K562 (cell line): ENCODE results near the gene DPEP1. TPM values are rescaled to one million over a fixed set of nuclear protein-coding genes. Genes with fewer than 3 reads are reported as not detected.

Source experiments
- BACH1 ChIP-seq: fragments of 200-800 bp; sonication (Bioruptor generic); IDR thresholded peaks from 2 replicates; pipeline ENCODE4 v1.6.1; 2016; ENCODE audit warnings: missing genetic modification characterization, missing compliant biosample characterization
- CBFA2T2 ChIP-seq: fragments of 450-650 bp; conservative IDR thresholded peaks from 2 replicates; pipeline ENCODE4 v1.6.1; 2017; ENCODE audit warnings: mild to moderate bottlenecking
- CBFA2T3 ChIP-seq: fragments of 450-650 bp; IDR thresholded peaks from 2 replicates; pipeline ENCODE4 v1.6.1; 2017
- CHD2 ChIP-seq: IDR thresholded peaks from 2 replicates; pipeline ENCODE4 v1.6.1; 2011; ENCODE audit warnings: low read depth, low read length
- CSDE1 ChIP-seq, 2 experiments: fragments of 450-650 bp; IDR thresholded peaks; 2 replicates each; pipeline ENCODE4 v1.6.1; 2016; ENCODE audit warnings: mild to moderate bottlenecking in 1 of 2
- ETV1 ChIP-seq: fragments of 450-650 bp; conservative IDR thresholded peaks from 2 replicates; pipeline ENCODE4 v1.6.1; 2016; ENCODE audit warnings: missing genetic modification characterization, control low read depth, low read depth, missing compliant biosample characterization
- MAX ChIP-seq: sonication (generic); formaldehyde crosslinking; IDR thresholded peaks from 2 replicates; pipeline ENCODE4 v1.9.0; 2022; ENCODE audit warnings: mild to moderate bottlenecking, missing genetic modification reagents
- NFATC3 ChIP-seq: fragments of 450-650 bp; IDR thresholded peaks from 2 replicates; pipeline ENCODE4 v1.6.1; 2017; ENCODE audit warnings: mild to moderate bottlenecking
- PTTG1 ChIP-seq: fragments of 450-650 bp; IDR thresholded peaks from 2 replicates; pipeline ENCODE4 v1.6.1; 2016; ENCODE audit warnings: low read depth, mild to moderate bottlenecking, missing genetic modification characterization, missing compliant biosample characterization
- RBFOX2 ChIP-seq: fragments of 200-400 bp; formaldehyde crosslinking; IDR thresholded peaks from 2 replicates; pipeline ENCODE4 v1.6.1; 2017; ENCODE audit warnings: low read depth, mild to moderate bottlenecking, low read length, moderate library complexity
- SAFB ChIP-seq: fragments of 200-400 bp; formaldehyde crosslinking; IDR thresholded peaks from 2 replicates; pipeline ENCODE4 v1.6.1; 2017; ENCODE audit warnings: low read depth, low read length, borderline replicate concordance
- ZBTB33 ChIP-seq: sonication (generic); formaldehyde crosslinking; IDR thresholded peaks from 2 replicates; pipeline ENCODE4 v1.8.1; 2023; ENCODE audit warnings: mild to moderate bottlenecking, missing genetic modification reagents
- ZBTB40 ChIP-seq, 2 experiments: fragments of 450-650 bp in 1 of 2; sonication (generic) in 1 of 2; formaldehyde crosslinking in 1 of 2; IDR thresholded peaks; 2 replicates each; pipeline versions ENCODE4 v1.7.1 to v1.9.0; 2016 to 2022; ENCODE audit warnings: inconsistent platforms in 1 of 2, mild to moderate bottlenecking in 1 of 2, missing genetic modification reagents in 1 of 2
- ZBTB7A ChIP-seq: IDR thresholded peaks from 2 replicates; pipeline ENCODE4 v1.6.1; 2011; ENCODE audit warnings: low read depth, mild to moderate bottlenecking, low read length, moderate library complexity, borderline replicate concordance; ENCODE audit not compliant: control insufficient read depth
- ZNF41 ChIP-seq: fragments of 250-450 bp; sonication (Bioruptor Pico); conservative IDR thresholded peaks from 2 replicates; pipeline ENCODE4 v1.4.0; 2020; ENCODE audit warnings: mild to moderate bottlenecking
- ZNF589 ChIP-seq: fragments of 200-800 bp; sonication (Bioruptor generic); IDR thresholded peaks from 2 replicates; pipeline ENCODE4 v1.6.1; 2016; ENCODE audit warnings: low read depth, missing genetic modification characterization, missing compliant biosample characterization
- polyA plus RNA-seq, 8 experiments: library from polyadenylated mRNA; depleted of rRNA in 4 of 8; stranded (reverse) in 5 of 8; unstranded in 3 of 8; fragments of >200 nt; fragmentation: Nextera tagmentation in 2 of 8; fragmentation: Illumina TruSeq in 1 of 8; extraction: Ambion mirVana in 2 of 8; extraction: Trizol in 1 of 8; gene quantifications; 2 replicates each; pipeline versions ENCODE4 v1.2.1 to v1.2.3, GENCODE V29; 2011 to 2014; ENCODE audit warnings: inconsistent platforms in 1 of 8, missing spikeins in 1 of 8
- total RNA-seq, 7 experiments: library from RNA; depleted of rRNA in 6 of 7; stranded (reverse); fragments of >200 nt in 6 of 7; fragmentation: Illumina TruSeq in 2 of 7; extraction: Trizol in 2 of 7; gene quantifications; 2 replicates each; pipeline versions ENCODE4 v1.2.1 to v1.2.3, GENCODE V29; 2011 to 2021; ENCODE audit warnings: low replicate concordance in 1 of 7

DPEP1 gene
- total and polyA plus RNA-seq, 9 of the 15 experiments (the other 6 are each of a cell fraction or from before 2014, with no cell fraction given): 0.14 to 0.31 (median 0.20) TPM; not detected in 6

- TF ChIP-seq ZBTB40 (IDR thresholded peaks at IDR 0.05): 0 out of 2 replicates have a peak, but pooled peaks have one; percentile 20
- TF ChIP-seq ZBTB40 (CRISPR knock-in tag; IDR thresholded peaks at IDR 0.05): no peak
- peak; percentile 28; the same call in 1 of the 2 replicates for TF ChIP-seq CHD2
- no peak for TF ChIP-seq ETV1 (tag)
- no peak for TF ChIP-seq BACH1
- TF ChIP-seq ZBTB7A: peak; percentile 14; the same call in 1 of the 2 replicates
- TF ChIP-seq SAFB: peak; percentile 84
- no peak for TF ChIP-seq ZNF589
- TF ChIP-seq PTTG1 (tag): no peak
- no peak for TF ChIP-seq CSDE1 (IDR thresholded peaks at IDR 0.05)
- no peak for TF ChIP-seq ZNF41 (CRISPR knock-in tag)
- TF ChIP-seq ZBTB33 (CRISPR knock-in tag): peak; percentile 95
- TF ChIP-seq NFATC3: no peak
- 0 out of 2 replicates have a peak, but pooled peaks have one; percentile 3 for TF ChIP-seq MAX (CRISPR knock-in tag)
- no peak for TF ChIP-seq CBFA2T3
- no peak for TF ChIP-seq CBFA2T2
- peak; percentile 45 for TF ChIP-seq RBFOX2
These were observed 37.0 kb upstream of the DPEP1 start (continued) for GRCh38 chr16:89576153-89577054.
